Measurements from ENCODE around the gene DCST1. TPM values are rescaled to one million over a fixed set of nuclear protein-coding genes. Genes with fewer than 3 reads are reported as not detected.
A peak's percentile ranks its signal among the peaks of the same experiment; 100 is the strongest.

Gene DCST1
- total and polyA plus RNA-seq, 2 of the 13 experiments (the other 11 are each of a cell fraction or from before 2014, with no cell fraction given) = 0.04 TPM; not detected in 1

GRCh38 chr1:155084722-155085503 lies 51.3 kb downstream of the DCST1 start (continued):
- no peak for TF ChIP-seq KIAA2018 (CRISPR knock-in tag; IDR thresholded peaks at IDR 0.05; ENCODE audit: borderline replicate concordance)
- TF ChIP-seq ZFYVE20 (CRISPR knock-in tag; IDR thresholded peaks at IDR 0.05; ENCODE audit: borderline replicate concordance, low read depth) = no peak
- TF ChIP-seq PBX3 (CRISPR knock-in tag; IDR thresholded peaks at IDR 0.05; ENCODE audit: borderline replicate concordance) = no peak
- peak; percentile 73 for TF ChIP-seq ZNF430 (CRISPR knock-in tag; IDR thresholded peaks at IDR 0.05)
- no peak for TF ChIP-seq GLMP (CRISPR knock-in tag; IDR thresholded peaks at IDR 0.05; ENCODE audit: borderline replicate concordance)
- TF ChIP-seq HOXA3 (CRISPR knock-in tag; IDR thresholded peaks at IDR 0.05) = peak; percentile 62; the same call in 1 of the 2 replicates
- peak; percentile 59 for TF ChIP-seq ZNF883 (CRISPR knock-in tag; IDR thresholded peaks at IDR 0.05; ENCODE audit: not compliant biosample characterization)
- peak; percentile 78 for TF ChIP-seq ZNF501 (CRISPR knock-in tag; IDR thresholded peaks at IDR 0.05)
- no peak for TF ChIP-seq ZHX2 (IDR thresholded peaks at IDR 0.05; ENCODE audit: low read depth)
- TF ChIP-seq ZHX2 (CRISPR knock-in tag; IDR thresholded peaks at IDR 0.05; ENCODE audit: borderline replicate concordance) = no peak
- no peak for TF ChIP-seq ZNF75D (CRISPR knock-in tag; IDR thresholded peaks at IDR 0.05; ENCODE audit: borderline replicate concordance)
